Aorta (tissue), 5 donors: ENCODE measurements around the gene FLT3. TPM values are rescaled to one million over a fixed set of nuclear protein-coding genes. Genes with fewer than 3 reads are reported as not detected.

Experiments used
- ATAC-seq: fragments of 200-7000 bp; cut with Tn5 transposase; one replicate; pipeline ENCODE4 v1.9.1; 2022; ENCODE audit warnings: moderate library complexity; ENCODE audit not compliant: low FRiP score
- DNase-seq, 2 donors: peaks; one replicate each; pipeline ENCODE4 v3.0.0-alpha.2; 2020
- H3K27ac ChIP-seq, 2 donors: one replicate each; pipeline ENCODE4 v1.5.1; 2013; ENCODE audit warnings: low read length in 2 of 2, mild to moderate bottlenecking in 2 of 2, moderate library complexity in 2 of 2, control low read depth in 1 of 2, inconsistent platforms in 1 of 2, low read depth in 1 of 2
- H3K27me3 ChIP-seq, 2 donors: one replicate each; pipeline ENCODE4 v1.6.1; 2013; ENCODE audit warnings: control low read depth in 1 of 2, low read length in 1 of 2, mild to moderate bottlenecking in 1 of 2, moderate library complexity in 1 of 2; ENCODE audit not compliant: insufficient read depth in 2 of 2, control insufficient read depth in 1 of 2
- H3K36me3 ChIP-seq, 2 donors: one replicate each; pipeline ENCODE4 v1.6.1; 2013; ENCODE audit warnings: control low read depth in 1 of 2, low read length in 1 of 2, mild to moderate bottlenecking in 1 of 2; ENCODE audit not compliant: insufficient read depth in 2 of 2, control insufficient read depth in 1 of 2
- H3K4me1 ChIP-seq, 2 donors: one replicate each; pipeline ENCODE4 v1.6.1; 2013; ENCODE audit warnings: low read length in 2 of 2, control low read depth in 1 of 2, mild to moderate bottlenecking in 1 of 2, moderate library complexity in 1 of 2; ENCODE audit not compliant: insufficient read depth in 2 of 2, control insufficient read depth in 1 of 2
- H3K4me3 ChIP-seq, 2 donors: one replicate each; pipeline ENCODE4 v1.5.1; 2013; ENCODE audit warnings: low read length in 2 of 2, control low read depth in 1 of 2, mild to moderate bottlenecking in 1 of 2
- H3K9me3 ChIP-seq: one replicate; pipeline ENCODE4 v1.6.1; 2013; ENCODE audit warnings: mild to moderate bottlenecking, low read length; ENCODE audit not compliant: control insufficient read depth
- WGBS, 2 donors: extraction: QIAGEN DNeasy Blood & Tissue Kit; methylation state at CpG; one replicate each; pipeline ENCODE4 v1.1.7; 2013; 5-methylcytosine and 5-hydroxymethylcytosine counted together
- intact Hi-C, 2 donors: fragments of 100-400 bp; cut with DNase I; formaldehyde crosslinking; loops; one replicate each; pipeline versions ENCODE4 v1.14.2 to v1.15.0; 2022
- polyA plus RNA-seq, 2 donors: library from polyadenylated mRNA; stranded (reverse); fragments of 200-250 nt; gene quantifications; one replicate each; pipeline ENCODE4 v1.2.3, GENCODE V29; 2013
- total RNA-seq, 2 donors: library from RNA; stranded (reverse); fragmentation: NEBNext Ultra II Directional; extraction: Animal tissue kit (Norgen Biotek cat#: 25700); gene quantifications; one replicate each; pipeline ENCODE4 v1.2.1, GENCODE V29; 2021
- donor health status: healthy with polysubstance abuse.
- donor health status: Bipolar disorder and iron deficiency.
- donor health status: DM: no; HTN: no; CAD: no.
- donor health status: DM: no; HTN: no; CAD: no.
- donor health status: DM: yes; HTN: yes; CAD: no.

The FLT3 gene
- total and polyA plus RNA-seq, 4 donors: 0.13 to 0.52 (median 0.40) TPM

GRCh38 chr13:27985600-27985999 lies 114.8 kb downstream of the FLT3 start:
- Histone ChIP-seq H3K4me1 (no peaks in the 10 kb centered on the region), H3K36me3 (no peaks in the 10 kb centered on the region), H3K4me3 (no peak overlapping the region), H3K9me3 (no peaks in the 10 kb centered on the region), H3K27me3 (no peaks in the 10 kb centered on the region), H3K27ac (no peak overlapping the region)
- DNase-seq (no peak), ATAC-seq (no peak)
- WGBS, 2 donors: 84 to 85% methylated on average over 1 of the region's 1 CpG
- intact Hi-C loops: loop anchor here (5.0 to 10.0 kb wide), 3 partner anchors 451 to 1001 kb away; no protein-coding TSS in a partner anchor

DNA sequence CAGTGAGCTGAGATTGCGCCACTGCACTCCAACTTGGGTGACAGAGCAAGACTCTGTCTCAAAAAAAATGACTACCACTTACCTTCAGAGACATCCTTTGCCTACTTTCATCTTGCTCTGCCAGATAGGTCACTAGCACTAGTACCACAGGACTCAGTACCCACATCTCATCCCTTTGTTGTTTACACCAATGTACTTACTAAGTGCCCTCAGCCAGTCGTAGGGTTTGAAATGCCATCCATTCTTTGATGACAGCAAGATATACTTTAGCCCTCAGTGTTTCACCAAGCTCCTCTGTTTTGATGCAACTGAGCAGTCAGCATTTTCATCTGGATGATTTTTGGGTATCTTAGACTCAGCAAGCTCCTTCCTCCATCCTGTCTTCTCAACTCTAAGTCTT lies 118.0 kb downstream of the FLT3 start:
- 52 to 57% methylated on average over 2 of the region's 2 CpGs for WGBS, 2 donors
- Histone ChIP-seq H3K36me3 (no peaks in the 10 kb centered on the region), H3K4me3 (no peak overlapping the region), H3K27me3 (no peaks in the 10 kb centered on the region), H3K4me1 (no peaks in the 10 kb centered on the region), H3K9me3 (no peaks in the 10 kb centered on the region), H3K27ac (no peak overlapping the region)
- no peak for DNase-seq
- intact Hi-C loops: loop anchor here (5.0 to 10.0 kb wide), 4 partner anchors 150 to 998 kb away; no protein-coding TSS in a partner anchor
- no peak for ATAC-seq

DNA sequence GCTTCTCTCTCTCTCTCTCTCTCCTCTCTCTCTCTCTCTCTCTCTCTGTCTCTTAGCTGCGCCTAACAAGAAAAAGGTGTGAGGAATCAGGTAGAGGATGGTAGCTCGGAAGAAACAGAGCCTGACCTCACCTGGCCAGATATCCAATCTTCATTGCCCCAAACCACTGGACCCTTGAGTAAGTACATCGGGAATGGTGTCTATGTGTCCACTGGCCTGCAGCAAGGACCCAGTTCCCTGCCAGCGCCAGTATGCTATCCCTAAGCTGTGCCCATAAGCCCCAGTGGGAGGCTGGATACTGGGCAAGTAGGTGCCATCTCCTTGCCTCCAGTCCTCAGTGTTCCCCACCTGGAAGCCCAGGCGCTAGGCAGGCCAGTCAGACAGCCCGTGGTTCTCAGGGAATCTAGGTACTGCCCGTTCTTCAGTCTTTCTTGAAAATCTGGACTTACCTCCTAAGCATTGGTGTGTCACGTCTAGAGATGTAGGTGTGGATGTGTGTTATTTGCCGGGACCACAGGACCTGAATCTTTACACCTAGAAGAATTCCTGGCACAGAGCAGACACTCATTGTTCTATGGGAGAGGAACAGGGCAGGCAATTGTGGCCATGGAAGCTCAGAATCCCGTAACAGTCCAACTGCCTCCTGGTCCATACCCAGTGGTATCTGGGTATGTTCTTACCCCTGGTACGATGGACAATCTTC lies 119.2 kb downstream of the FLT3 start:
- H3K4me1 ChIP-seq: no peaks in the 10 kb centered on the region
- H3K27me3 ChIP-seq: no peaks in the 10 kb centered on the region
- ATAC-seq (no peak), DNase-seq (no peak)
- intact Hi-C loops: loop anchor here (5.0 to 10.0 kb wide), 4 partner anchors 149 to 996 kb away; no protein-coding TSS in a partner anchor
- no peak overlapping the region for H3K27ac ChIP-seq
- H3K4me3 ChIP-seq: no peak overlapping the region
- 18 to 20% methylated on average over 11 of the region's 11 CpGs for WGBS, 2 donors
- no peaks in the 10 kb centered on the region for H3K36me3 ChIP-seq
- no peaks in the 10 kb centered on the region for H3K9me3 ChIP-seq

DNA sequence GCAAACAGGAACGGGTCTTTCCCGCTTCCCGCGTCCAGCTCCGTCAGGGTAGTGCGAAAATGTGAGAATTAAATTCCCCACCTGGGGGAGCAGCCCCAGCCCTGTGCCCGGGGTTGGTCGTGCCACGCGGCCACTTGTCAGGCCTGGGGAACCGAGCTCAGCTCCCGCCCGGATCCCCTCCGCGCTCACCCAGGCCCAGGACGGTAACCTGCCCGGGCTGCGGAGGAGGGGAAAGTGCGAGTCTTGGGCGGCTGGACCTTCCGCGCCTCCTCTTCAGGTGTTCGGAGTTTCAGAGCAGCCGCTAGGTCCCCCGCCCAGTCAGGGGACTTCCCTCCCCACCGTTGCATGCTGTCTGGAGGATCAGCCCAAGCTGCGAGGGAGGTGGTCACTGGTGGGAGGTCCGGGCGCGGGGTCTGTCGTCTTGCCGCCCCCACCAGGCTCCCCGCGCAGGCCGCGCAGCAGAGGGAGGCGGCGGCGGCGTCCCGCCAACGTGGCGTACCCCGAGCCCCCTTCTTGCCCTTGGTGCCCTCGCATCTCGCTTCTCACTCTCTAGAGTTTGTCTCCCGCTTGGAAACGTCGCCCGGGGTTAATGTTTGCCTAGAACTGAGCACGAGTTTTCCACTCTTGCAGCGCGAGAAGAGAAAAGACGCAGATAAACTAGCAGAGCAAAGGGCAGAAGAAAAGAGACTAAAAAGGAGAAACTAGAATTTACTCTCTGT lies 119.9 kb downstream of the FLT3 start:
- DNase-seq: no peak

GRCh38 chr13:27979765-27980279 lies 120.6 kb downstream of the FLT3 start:
- no peaks in the 10 kb centered on the region for H3K27me3 ChIP-seq
- H3K27ac ChIP-seq: no peak overlapping the region
- no peaks in the 10 kb centered on the region for H3K9me3 ChIP-seq
- H3K4me3 ChIP-seq: no peak overlapping the region
- intact Hi-C loops: loop anchor here (5.0 to 10.0 kb wide), 4 partner anchors 148 to 995 kb away; no protein-coding TSS in a partner anchor
- WGBS, 2 donors: 11% methylated on average over 15 of the region's 15 CpGs
- DNase-seq: no peak
- H3K36me3 ChIP-seq: no peaks in the 10 kb centered on the region
- H3K4me1 ChIP-seq: no peaks in the 10 kb centered on the region
- ATAC-seq: no peak

More for the DNA sequence above, 119.9 kb downstream of the FLT3 start:
- H3K36me3 ChIP-seq: no peaks in the 10 kb centered on the region
- no peak overlapping the region for H3K4me3 ChIP-seq
- intact Hi-C loops: loop anchor here (5.0 to 10.0 kb wide), 4 partner anchors 148 to 996 kb away; no protein-coding TSS in a partner anchor
- no peaks in the 10 kb centered on the region for H3K9me3 ChIP-seq
- H3K27ac ChIP-seq: no peak overlapping the region
- WGBS, 2 donors: 5% methylated on average over 54 of the region's 54 CpGs
- no peaks in the 10 kb centered on the region for H3K27me3 ChIP-seq
- no peaks in the 10 kb centered on the region for H3K4me1 ChIP-seq
- no peak for ATAC-seq

DNA sequence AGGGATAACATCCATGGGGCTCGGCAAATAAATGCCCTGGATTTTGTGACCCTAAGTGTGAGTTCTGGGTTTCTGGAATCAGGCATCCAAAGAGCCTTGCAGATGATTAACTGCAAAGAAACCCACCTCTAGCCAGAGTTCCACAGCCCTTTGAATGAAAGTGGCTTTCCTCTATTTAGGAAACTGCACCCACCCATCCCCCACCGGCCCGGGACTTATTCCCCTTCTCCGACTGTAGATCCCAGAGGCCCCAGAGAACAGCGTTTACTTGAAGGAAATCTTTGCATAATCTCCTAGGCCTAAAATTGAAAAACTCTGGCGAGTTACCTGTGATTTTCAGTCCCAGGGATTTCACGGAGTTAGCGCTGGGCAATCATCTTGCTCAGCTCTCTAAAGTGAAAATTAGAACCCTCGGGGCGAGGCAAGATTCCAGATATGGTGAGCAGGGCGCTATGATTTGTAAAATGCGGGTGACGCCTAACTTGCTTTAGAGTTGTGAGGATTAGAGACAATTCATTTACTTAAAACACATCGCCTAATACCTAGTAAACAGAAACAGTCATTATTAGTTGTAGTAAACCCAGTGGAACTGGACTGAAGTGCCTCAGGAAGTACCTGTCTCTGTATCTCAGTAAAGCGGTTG lies 121.3 kb downstream of the FLT3 start:
- H3K4me3 ChIP-seq: no peak overlapping the region
- intact Hi-C loops: no loop called here
- no peaks in the 10 kb centered on the region for H3K36me3 ChIP-seq
- DNase-seq (no peak), ATAC-seq (no peak)
- H3K27ac ChIP-seq: no peak overlapping the region
- H3K27me3 ChIP-seq: no peaks in the 10 kb centered on the region
- WGBS, 2 donors: 14% methylated on average over 15 of the region's 15 CpGs
- H3K4me1 ChIP-seq: no peaks in the 10 kb centered on the region
- no peaks in the 10 kb centered on the region for H3K9me3 ChIP-seq

DNA sequence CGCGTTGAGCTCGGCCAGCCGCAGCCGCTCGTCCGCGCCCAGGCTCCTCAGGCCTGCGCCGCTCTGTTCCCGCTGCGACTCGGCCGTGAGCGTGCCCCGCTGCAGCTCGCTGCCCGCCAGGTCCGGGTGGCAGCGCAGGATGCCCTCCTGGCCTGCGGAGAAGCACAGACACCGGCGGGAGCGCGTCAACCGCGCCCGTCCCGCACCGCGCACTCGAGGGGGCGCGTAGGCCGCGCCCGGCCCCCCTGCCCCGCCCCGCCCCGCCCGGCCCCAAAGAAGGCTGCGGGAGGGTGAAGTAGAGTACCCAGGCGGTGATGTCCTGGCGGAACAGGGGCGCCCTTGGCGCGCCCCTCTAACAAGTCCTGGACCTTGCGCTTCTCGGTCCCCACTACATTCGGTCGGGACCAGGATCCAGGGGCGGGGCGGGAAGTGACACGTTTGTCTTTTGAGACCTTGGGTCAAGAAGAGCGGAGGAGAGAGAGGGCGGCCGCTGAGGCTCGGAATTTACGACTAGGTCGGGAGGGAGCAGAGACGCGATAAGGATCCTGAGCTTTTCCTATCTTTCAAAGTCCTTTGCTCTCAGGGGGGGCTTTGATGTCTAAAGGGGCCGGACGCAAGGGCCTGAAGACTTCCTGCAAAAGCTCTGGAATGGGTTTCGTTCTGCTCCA lies 121.9 kb downstream of the FLT3 start:
- 1 to 2% methylated on average over 43 to 65 of the region's 65 CpGs for WGBS, 2 donors
- Histone ChIP-seq H3K9me3 (no peaks in the 10 kb centered on the region), H3K36me3 (no peaks in the 10 kb centered on the region), H3K4me1 (no peaks in the 10 kb centered on the region), H3K27me3 (no peaks in the 10 kb centered on the region), H3K27ac (no peak overlapping the region), H3K4me3 (no peak overlapping the region)
- ATAC-seq (no peak), DNase-seq (no peak)
- intact Hi-C loops: no loop called here
